Keratinocyte (primary cell): ENCODE results near the gene OR2V2. TPM values are rescaled to one million over a fixed set of nuclear protein-coding genes. Genes with fewer than 3 reads are reported as not detected.

Source experiments
- DNase-seq: peaks from one replicate; pipeline ENCODE4 v3.0.0-alpha.2; 2011; ENCODE audit warnings: low read depth, missing footprints, low spot score
- FAIRE-seq: peaks from 2 replicates; lab custom pipeline; 2011; peaks lifted over from hg19 to GRCh38; lab: Jason Lieb, UNC
- H2AFZ ChIP-seq: 2 replicates; pipeline ENCODE4 v1.6.0; 2012; ENCODE audit warnings: low read length, control low read depth, inconsistent platforms; ENCODE audit not compliant: control insufficient read depth
- H3K27ac ChIP-seq: 2 replicates; pipeline ENCODE4 v1.5.1; 2011; ENCODE audit warnings: low read length; ENCODE audit not compliant: control insufficient read depth, insufficient read depth
- H3K27me3 ChIP-seq: 3 replicates; pipeline ENCODE4 v1.6.0; 2011; ENCODE audit warnings: low read length; ENCODE audit not compliant: control insufficient read depth, insufficient read depth; ENCODE audit errors: extremely low read depth
- H3K36me3 ChIP-seq, 2 experiments: 2 replicates in 1 of 2; 3 replicates in 1 of 2; pipeline ENCODE4 v1.5.1; 2011; ENCODE audit warnings: low read length in 2 of 2, mild to moderate bottlenecking in 1 of 2; ENCODE audit not compliant: control insufficient read depth in 2 of 2, insufficient read depth in 2 of 2; ENCODE audit errors: extremely low read depth in 1 of 2
- H3K4me1 ChIP-seq: 3 replicates; pipeline ENCODE4 v1.5.1; 2011; ENCODE audit warnings: low read length; ENCODE audit not compliant: control insufficient read depth, insufficient read depth; ENCODE audit errors: extremely low read depth
- H3K4me2 ChIP-seq: 3 replicates; pipeline ENCODE4 v1.6.0; 2011; ENCODE audit warnings: low read depth, low read length; ENCODE audit not compliant: control insufficient read depth, insufficient read depth; ENCODE audit errors: extremely low read depth
- H3K4me3 ChIP-seq, 3 experiments: fragments of 200-600 bp in 1 of 3; sonication (generic) in 1 of 3; 2 replicates in 2 of 3; 3 replicates in 1 of 3; pipeline ENCODE4 v1.5.1; 2011 to 2016; ENCODE audit warnings: low read length in 3 of 3, mild to moderate bottlenecking in 3 of 3, control low read depth in 2 of 3, inconsistent platforms in 1 of 3, low read depth in 1 of 3, mixed read lengths in 1 of 3, mixed run types in 1 of 3, moderate library complexity in 1 of 3; ENCODE audit not compliant: control insufficient read depth in 2 of 3, insufficient read depth in 2 of 3; ENCODE audit errors: extremely low read depth in 1 of 3
- H3K79me2 ChIP-seq: 2 replicates; pipeline ENCODE4 v1.6.0; 2012; ENCODE audit warnings: low read length; ENCODE audit not compliant: control insufficient read depth, insufficient read depth
- H3K9ac ChIP-seq: 3 replicates; pipeline ENCODE4 v1.6.0; 2011; ENCODE audit warnings: low read length; ENCODE audit not compliant: control insufficient read depth, insufficient read depth; ENCODE audit errors: extremely low read depth
- H3K9me1 ChIP-seq: 3 replicates; pipeline ENCODE4 v1.6.0; 2011; ENCODE audit warnings: low read length; ENCODE audit not compliant: control insufficient read depth, insufficient read depth; ENCODE audit errors: extremely low read depth
- H3K9me3 ChIP-seq: 2 replicates; pipeline ENCODE4 v1.5.1; 2012; ENCODE audit warnings: low read depth, low read length; ENCODE audit not compliant: control insufficient read depth
- H4K20me1 ChIP-seq: 3 replicates; pipeline ENCODE4 v1.6.0; 2011; ENCODE audit warnings: low read length; ENCODE audit not compliant: control insufficient read depth, insufficient read depth; ENCODE audit errors: extremely low read depth
- EZH2 ChIP-seq: IDR thresholded peaks from one replicate; pipeline ENCODE4 v1.6.1; 2012; ENCODE audit warnings: inconsistent platforms, mild to moderate bottlenecking, low read length, moderate library complexity
- dilution Hi-C: fragments of 300-500 bp; cut with MboI; formaldehyde crosslinking; loops from one replicate; pipeline ENCODE4 v1.7.0; 2020; ENCODE audit warnings: low sequenced_read_pairs; ENCODE audit not compliant: extremely low pct_ligation_motif_present
- polyA plus RNA-seq, 5 experiments: library from polyadenylated mRNA; depleted of rRNA in 3 of 5; stranded (reverse) in 3 of 5; stranded (forward) in 1 of 5; unstranded in 1 of 5; fragments of >200 nt; gene quantifications; 1 replicate in 1 of 5; 2 replicates in 3 of 5; 3 replicates in 1 of 5; pipeline versions ENCODE4 v1.2.1 to v1.2.3, GENCODE V29; 2011 to 2012; ENCODE audit warnings: missing spikeins in 2 of 5, low read depth in 1 of 5, low replicate concordance in 1 of 5
- TF ChIP-seq, protein P1 (sequence below), 3 experiments: IDR thresholded peaks in 1 of 3; conservative IDR thresholded peaks in 1 of 3; optimal IDR thresholded peaks in 1 of 3; 2 replicates in 2 of 3; 3 replicates in 1 of 3; pipeline versions ENCODE3 to v1.5.1; 2011; ENCODE audit warnings: low read length in 3 of 3, mild to moderate bottlenecking in 3 of 3, moderate library complexity in 2 of 3, control low read depth in 1 of 3, inconsistent platforms in 1 of 3; ENCODE audit not compliant: insufficient read depth in 2 of 3; ENCODE audit errors: extremely low read depth in 1 of 3

The OR2V2 gene
- polyA plus RNA-seq, 1 donor (not counting 4 experiments of a cell fraction or from before 2014, with no cell fraction given), result not detected

GRCh38 chr5:181127456-181127855 lies 19.9 kb upstream of the OR2V2 start:
- H3K4me1 ChIP-seq, result no peaks in the 10 kb centered on the region
- no peaks in the 10 kb centered on the region for H4K20me1 ChIP-seq
- no peak overlapping the region for H2AFZ ChIP-seq
- H3K4me3 ChIP-seq, result no peak overlapping the region
- H3K9me1 ChIP-seq, result no peaks in the 10 kb centered on the region
- DNase-seq (no peak), FAIRE-seq (no peak)
- dilution Hi-C loops, result no loop called here
- no peak for TF ChIP-seq EZH2
- TF ChIP-seq, protein P1, sequence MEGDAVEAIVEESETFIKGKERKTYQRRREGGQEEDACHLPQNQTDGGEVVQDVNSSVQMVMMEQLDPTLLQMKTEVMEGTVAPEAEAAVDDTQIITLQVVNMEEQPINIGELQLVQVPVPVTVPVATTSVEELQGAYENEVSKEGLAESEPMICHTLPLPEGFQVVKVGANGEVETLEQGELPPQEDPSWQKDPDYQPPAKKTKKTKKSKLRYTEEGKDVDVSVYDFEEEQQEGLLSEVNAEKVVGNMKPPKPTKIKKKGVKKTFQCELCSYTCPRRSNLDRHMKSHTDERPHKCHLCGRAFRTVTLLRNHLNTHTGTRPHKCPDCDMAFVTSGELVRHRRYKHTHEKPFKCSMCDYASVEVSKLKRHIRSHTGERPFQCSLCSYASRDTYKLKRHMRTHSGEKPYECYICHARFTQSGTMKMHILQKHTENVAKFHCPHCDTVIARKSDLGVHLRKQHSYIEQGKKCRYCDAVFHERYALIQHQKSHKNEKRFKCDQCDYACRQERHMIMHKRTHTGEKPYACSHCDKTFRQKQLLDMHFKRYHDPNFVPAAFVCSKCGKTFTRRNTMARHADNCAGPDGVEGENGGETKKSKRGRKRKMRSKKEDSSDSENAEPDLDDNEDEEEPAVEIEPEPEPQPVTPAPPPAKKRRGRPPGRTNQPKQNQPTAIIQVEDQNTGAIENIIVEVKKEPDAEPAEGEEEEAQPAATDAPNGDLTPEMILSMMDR (optimal IDR thresholded peaks at IDR 0.05 in 1 of 3, IDR thresholded peaks at IDR 0.05 in 1 of 3, conservative IDR thresholded peaks at IDR 0.05 in 1 of 3; ENCODE audit: extremely low read depth in 1 of 3, insufficient read depth in 2 of 3, low read length in 3 of 3), result no peak
- no peaks in the 10 kb centered on the region for H3K36me3 ChIP-seq
- peaks cover 11% of the 10 kb centered on the region for H3K27me3 ChIP-seq
- no peaks in the 10 kb centered on the region for H3K9me3 ChIP-seq
- H3K4me2 ChIP-seq, result no peak overlapping the region
- H3K27ac ChIP-seq, result no peak overlapping the region
- H3K79me2 ChIP-seq, result no peaks in the 10 kb centered on the region
- no peak overlapping the region for H3K9ac ChIP-seq

DNA sequence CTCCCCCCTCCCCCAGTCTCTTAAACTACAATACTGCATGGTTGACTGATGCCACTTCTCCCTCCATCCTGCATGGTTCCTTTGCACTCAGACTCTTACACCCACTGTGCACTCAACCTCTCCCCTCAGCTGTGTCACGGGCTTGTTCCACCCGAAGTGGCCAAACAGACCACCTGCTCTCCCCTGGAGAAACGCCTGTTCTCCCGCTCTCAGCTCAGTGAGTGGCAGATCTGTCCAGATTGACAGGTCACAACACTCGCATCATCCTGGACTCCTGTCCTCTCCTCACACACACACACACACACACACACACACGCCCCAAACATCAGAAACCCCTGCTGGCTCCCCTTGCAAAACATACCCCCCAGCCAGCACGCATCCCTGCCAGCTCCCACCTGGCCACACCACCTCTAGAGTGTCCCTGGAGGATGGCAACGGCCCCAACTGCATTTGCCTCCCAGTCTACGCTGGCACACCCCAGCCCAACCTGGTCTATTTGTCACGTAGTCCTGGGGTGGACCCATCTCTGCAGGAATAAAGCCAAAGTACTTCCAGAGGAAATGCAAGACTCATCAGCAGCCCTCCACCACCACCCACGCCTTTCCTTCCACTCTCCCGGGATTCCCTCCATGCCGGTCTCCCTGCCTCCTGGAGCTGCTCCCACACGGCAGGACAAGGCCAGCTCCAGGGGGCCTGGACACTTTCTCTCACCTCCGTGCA lies 19.3 kb upstream of the OR2V2 start:
- no peak overlapping the region for H2AFZ ChIP-seq
- H3K4me2 ChIP-seq, result no peak overlapping the region
- no peak overlapping the region for H3K9ac ChIP-seq
- H3K27me3 ChIP-seq, result peaks cover 11% of the 10 kb centered on the region
- no peaks in the 10 kb centered on the region for H3K79me2 ChIP-seq
- no peak for DNase-seq
- no peaks in the 10 kb centered on the region for H3K4me1 ChIP-seq
- no peaks in the 10 kb centered on the region for H4K20me1 ChIP-seq
- dilution Hi-C loops, result no loop called here
- H3K9me1 ChIP-seq, result no peaks in the 10 kb centered on the region
- TF ChIP-seq, protein P1 (optimal IDR thresholded peaks at IDR 0.05 in 1 of 3, IDR thresholded peaks at IDR 0.05 in 1 of 3, conservative IDR thresholded peaks at IDR 0.05 in 1 of 3; ENCODE audit: extremely low read depth in 1 of 3, insufficient read depth in 2 of 3, low read length in 3 of 3), result no peak
- TF ChIP-seq EZH2, result no peak
- no peaks in the 10 kb centered on the region for H3K9me3 ChIP-seq
- no peaks in the 10 kb centered on the region for H3K36me3 ChIP-seq
- no peak overlapping the region for H3K27ac ChIP-seq
- no peak for FAIRE-seq
- H3K4me3 ChIP-seq, result no peak overlapping the region
